Inflammatory macrophage treated with lipopolysaccharide for 1 hour (primary cell): Measurements from ENCODE around the gene PPP1R18.
"Not testable (repeated sequence)": the region's sequence is repeated elsewhere in the genome, so short reads cannot be mapped to it uniquely, and the experiment has no call there.

Experiments
- DNase-seq, 2 donors: peaks; one replicate each; pipeline ENCODE4 v3.0.0-alpha.2; 2020 to 2022

The PPP1R18 gene

DNA sequence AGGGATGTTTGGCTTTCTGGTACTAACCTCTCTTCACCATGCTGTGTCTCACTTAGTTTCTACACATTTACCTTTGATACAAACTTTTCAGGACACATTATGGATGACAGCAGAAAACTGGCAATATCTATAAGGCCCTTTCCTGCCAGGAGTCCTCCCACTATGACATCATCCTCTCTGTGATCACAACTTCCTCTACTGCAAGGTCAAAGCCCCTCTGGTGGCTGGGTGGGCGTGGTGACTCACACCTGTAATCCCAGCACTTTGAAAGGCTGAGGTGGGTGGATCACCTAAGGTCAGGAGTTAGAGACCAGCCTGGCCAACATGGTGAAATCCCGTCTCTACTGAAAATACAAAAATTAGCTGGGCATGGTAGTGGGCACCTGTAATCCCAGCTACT lies 20.1 kb downstream of the PPP1R18 start:
- peak; percentile 33 to 68 for DNase-seq

DNA sequence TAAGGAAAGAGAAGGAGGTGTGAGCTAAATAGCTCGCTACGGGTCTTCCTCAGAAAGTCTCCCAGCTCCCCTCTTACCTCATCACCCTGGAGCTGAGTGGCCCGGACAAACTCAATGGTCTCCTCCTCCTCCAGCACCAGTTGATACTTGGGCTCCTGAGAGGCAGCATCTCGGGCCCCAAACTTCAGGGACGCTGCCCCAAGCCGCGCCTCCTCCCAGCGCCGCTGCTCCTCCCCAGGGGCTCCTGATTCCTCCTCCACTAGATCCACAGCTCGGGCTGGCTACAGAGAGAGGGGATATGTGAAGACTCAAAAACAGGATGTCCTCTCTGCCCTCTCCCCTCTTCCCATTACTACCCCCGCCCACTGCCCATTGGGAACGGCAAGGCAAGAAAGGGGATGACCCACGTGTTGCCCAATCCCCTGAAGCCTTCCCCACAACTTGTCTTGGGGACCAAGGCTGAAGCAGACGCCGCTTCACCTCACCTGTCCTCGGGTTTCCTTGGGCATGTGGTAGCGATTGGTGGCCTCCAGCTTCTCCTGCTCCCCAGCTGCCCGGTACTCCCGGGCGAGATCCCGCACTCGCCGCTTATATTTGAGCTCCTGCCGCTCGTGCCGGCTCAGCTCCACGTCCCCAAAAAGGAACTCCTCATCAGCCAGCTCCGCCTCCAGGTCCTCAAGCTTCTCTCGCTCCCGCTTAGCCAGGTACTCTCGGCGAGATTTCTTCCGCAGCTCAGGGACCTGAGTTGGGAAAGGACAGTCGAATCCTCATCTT lies 21.3 kb downstream of the PPP1R18 start:
- no peak for DNase-seq

DNA sequence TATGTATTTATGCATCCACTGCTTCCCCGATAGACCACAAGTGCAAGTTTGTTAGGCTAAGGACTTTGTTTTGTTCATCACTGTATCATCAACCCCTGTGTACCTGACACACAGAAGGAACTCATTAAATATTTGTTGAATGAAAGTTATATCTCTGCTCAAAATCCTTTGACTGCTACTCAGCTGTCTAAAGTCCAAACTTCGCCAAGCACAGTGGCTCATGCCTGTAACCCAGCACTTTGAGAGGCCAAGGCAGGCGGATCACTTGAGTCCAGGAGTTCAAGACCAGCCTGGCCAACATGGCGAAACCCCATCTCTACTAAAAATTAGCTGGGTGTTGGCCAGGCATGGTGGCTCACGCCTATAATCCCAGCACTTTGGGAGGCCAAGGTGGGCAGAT lies 28.5 kb downstream of the PPP1R18 start:
- DNase-seq = not testable (repeated sequence)

DNA sequence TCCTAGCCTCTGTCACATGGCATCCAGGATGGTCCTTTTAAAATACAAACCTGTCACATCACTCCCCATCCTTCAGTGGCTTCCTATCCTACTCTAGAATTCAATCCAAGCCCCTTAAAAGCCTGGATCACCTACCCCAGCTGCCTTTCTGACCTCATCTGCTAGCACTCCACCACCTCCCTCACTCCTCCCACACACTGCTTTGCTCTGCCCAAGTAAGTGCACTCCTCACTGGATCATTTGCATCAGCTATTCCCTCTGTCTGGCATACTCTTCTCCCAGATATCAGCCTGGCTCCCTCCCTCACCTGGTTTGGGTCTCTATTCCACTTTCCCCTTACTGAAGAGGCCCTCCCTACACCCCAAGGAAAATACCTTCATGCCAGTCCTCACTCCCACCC lies 29.0 kb downstream of the PPP1R18 start:
- no peak for DNase-seq

DNA sequence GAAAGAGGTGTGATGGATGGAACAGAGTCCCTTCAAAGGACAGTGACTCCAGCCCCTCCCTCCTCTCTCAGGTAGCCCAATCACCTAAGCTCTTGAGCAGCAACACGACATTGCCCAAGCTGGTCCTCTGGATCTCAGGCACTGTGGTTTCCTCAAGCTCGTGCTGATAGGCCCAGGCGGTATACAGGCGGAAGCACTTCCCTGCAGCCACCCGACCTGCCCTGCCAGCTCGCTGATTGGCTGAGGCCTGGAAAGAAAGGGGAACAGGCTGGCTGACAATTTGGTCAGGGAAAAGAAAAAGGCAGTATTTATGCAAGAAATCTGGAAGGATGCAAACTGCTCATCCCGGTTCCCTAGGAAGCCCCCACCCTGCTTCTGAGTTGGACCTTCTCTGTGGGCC lies 29.9 kb downstream of the PPP1R18 start:
- DNase-seq = peak; percentile 65 to 69

DNA sequence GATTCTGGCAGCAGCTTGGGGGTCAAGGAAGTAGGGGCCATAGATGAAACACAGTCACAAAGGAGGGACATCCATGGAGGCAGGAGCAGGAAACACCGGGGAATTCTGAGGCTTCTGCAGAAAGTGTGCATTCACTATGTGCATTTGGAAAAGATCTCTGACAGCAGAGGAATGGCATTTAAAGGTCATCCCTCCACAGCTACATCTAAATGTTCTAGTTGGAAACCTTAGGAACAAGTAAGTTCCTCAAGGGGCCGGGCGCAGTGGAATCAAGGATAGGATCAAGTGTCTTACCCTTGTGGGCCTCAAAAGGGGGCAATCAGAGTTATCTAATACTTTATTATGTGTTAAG lies 30.7 kb downstream of the PPP1R18 start:
- DNase-seq = no peak

DNA sequence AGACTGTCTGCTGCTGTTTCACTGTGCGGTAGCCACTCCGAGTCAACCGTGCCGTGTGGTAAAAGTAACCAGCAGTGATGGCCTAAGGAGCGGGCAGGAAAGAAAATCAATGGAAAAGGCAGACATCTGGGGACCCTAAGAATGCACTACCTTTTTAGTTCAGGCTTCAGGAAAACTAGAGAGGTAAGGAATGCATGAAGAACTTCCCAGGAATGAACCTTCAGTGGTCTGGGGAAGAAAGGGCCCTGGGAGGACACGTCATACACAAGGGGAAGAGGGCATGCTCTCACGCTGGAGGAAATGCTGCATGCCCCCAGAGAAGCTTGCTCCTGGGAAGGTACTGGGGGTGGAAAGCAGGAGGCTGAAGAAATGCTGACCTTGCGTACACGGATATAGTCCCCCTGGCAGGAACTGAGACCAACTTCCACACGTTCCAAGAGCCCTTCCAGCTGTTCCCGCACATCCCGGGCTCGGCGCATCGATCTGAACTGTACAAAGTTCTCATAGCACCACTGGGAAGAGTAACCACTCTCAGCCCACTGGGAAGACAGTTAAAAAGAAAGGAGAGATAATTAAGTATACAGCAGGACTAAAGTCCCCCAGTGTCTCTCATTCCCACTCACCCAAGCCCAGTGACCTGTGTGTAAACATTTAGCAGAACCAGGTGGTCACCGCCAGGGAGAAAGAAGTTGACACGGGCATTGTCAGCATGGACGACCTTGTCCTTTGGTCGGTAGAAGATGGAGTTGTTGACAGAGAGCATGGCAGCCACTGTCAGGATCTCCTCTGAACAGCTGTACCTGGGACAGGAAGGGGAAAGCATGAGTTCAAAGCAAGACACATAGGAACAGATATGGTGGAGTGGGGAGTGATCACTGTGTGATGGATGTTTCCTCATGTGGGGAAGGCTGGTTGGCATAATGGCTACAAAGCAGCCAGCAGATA lies 31.4 kb downstream of the PPP1R18 start:
- no peak for DNase-seq

DNA sequence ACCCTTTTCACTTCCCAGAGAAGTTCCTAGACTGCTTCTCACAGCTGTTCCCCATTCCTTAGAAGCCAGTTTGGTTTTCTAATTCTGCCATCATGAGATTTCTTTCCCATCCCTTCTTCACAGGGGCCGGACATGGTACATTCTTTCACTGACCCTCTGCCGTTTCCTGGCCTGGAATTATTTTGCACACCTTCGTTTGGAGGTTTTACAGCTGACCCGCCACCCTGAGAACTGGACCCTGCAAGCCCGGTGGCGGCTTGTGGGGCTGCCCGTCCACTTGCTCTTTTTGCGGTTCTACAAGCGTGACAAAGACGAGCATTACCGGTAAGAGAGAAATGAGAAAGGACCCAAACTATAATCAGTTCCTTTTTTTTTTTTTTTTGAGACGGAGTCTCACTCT lies 35.3 kb downstream of the PPP1R18 start:
- DNase-seq = no peak

DNA sequence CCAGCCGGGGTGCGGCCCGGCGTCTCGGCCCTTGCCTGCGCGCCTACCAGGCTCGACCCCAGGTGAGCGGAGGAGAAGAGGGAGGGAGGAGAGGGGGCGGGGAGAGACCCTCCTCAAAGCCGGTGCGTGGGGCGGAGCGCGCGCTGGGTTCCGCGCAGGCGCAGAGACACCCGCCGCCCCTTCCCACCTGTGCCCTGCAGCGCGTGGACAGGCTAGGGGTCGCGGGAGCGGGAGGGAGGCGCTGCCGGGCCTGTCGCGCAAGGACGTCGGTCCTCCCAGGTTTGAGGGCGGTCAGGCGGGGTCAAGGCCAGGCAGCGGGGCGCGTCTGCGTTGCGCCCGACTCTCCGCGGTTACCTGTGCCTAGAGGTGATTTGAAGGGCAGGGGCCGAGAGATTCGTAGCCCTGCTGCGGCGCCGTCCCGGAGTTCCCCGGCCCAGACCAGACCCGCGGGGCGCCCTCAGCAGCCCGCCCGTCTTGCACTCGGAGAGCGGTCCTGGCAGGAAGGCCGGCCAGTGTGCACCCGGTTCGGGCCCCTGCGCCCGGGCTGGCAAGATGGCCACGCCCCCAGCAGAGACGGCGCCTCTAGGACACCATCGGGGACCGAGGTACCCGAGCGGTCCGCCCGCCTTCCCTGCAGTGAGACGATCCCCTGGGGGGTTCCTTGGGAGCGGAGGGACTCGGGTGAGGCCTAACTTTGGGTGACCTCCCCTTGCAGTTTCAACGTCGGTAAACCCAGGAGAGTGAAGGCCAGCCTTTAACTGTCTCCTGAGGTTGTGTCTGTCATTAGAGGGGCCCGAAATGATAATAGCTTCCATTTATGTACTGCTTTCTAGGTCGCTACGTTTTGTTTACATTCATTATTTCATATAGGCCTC lies 39.0 kb downstream of the PPP1R18 start:
- peak; percentile 62 to 66 for DNase-seq

DNA sequence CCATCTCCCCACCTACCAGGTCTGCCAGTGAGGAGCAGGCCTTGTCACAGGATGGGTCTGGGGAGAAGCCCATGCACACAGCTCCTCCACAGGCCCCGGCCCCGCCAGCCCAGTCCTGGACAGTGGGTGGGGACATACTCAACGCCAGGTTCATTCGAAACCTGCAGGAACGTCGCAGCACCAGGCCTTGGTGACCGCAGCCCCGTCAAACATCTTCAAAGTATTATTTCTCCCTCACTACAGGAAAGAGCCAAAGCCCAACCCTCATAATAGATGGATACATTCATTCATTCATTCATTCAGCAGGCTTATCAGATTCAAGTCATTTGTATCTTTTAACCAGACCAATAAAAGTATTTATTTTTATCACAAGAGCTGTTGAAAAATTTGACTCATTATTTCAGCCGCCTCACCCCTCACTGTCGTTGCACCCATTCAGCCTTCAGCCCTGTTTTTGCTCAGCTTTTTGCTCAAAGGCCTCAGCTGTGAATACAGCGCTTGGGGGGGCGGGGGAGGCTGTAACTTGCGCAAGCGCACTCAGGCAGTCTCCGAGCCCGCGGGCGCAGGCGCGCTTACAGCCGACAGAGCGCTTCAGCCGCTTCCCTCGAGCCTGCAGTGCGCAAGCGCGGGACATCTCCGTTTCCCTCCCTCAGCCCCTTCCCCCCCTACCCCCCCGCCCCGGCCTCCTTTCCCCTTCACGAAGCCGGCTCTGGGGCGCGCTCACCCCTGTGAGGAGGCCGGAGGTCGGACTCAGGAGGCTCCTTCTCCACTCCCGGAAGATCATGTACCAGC lies 39.8 kb downstream of the PPP1R18 start, which contains the start of gene C6orf136:
Gene C6orf136, plus strand, starts transcription at position 684 of the 792 bp plus-strand sequence. Its CDS starts 99 bp downstream, at position 783.
- peak; percentile 86 to 92 for DNase-seq

DNA sequence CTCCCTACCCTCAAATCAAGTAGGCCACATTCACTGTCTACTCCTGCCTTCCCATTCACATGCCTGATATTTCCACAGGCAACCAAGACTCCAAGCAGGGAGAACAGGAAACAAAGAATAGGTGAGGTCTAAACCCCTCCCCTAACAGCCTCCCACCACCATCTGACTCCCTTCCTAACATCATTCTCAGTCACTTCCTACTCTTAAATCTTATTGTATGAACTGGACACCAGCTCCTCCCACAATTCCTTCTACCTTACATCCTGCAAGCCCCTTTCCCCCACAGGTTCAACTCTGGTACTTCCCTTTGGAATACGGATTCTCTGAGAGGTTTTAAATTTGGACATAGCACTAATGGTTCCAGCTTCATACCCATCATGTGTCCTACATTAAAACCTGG lies 40.5 kb downstream of the PPP1R18 start:
- DNase-seq = no peak

DNA sequence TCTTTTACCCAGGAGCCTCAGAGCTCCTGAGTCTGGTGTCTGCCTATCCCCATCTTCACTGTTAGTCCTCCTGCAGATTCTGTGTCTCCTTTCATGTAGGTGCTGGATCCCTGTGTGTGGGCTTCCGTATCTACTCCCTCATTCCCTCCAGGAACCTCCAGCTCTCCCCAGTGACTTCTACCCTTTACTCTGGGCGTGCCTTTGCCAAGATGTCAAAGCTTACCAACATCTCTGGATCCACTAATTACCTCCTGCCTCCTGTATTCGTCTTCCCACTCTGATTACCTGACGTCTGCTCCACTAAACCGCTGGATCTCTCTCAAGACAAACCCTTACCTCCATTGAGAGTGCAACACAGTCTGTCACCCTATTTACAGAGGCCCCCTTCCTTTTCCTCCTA lies 41.7 kb downstream of the PPP1R18 start:
- no peak for DNase-seq

DNA sequence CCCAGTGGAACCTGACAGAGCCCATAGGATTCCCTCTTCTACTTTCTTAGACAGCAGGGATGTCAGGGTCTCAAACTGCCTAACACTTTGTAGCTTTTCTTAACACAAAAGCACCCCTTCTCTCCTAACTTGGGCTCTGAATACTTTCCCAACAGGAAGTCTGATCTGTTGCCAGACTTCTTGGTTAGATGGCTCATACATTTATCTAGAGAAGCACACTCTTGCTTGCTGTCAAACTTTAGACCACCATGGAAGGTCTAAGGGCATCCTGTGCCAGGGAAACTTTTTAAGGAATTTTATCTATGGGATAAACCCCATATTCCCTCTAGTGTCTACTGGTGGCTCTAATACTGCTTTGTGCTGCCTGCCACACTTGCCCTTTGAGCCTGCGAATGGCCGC lies 42.8 kb downstream of the PPP1R18 start:
- DNase-seq = no peak

DNA sequence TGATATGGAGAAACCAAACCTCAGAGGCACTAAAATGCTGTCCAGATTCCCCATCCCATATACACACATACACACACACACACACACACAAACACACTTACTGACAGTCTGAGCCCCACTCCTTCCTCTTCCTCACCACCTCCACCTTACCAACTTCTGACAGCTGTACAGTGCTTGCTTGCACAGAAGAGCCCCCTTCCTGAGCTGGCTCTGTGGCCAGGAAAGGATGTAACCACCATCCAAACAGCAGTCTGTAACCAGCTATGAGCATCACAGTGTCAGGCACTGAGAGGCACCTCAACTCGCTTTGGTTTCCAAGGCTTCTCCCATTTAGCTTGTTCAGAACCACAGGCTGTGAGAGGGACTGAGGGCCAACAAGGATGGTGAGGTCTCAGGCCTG lies 45.4 kb downstream of the PPP1R18 start:
- DNase-seq = no peak

DNA sequence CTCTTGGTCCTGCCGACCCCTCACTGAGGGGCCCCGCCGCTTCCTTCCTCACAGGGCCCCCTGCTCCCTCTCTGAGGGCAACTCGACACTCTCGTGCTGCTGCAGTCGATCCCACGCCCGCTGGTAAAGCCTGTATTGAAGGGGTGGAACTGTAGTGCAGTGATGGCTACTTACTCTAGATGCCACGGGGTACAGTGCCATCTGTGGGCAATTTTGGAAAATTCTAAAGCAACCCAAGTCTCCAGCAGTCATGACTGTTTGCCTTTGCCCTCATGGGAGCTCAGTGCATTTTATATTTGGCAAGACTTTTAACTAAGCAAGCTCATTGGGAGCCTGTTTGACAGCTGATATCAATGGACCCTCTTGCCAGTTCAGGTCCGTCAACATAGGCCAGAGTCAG lies 46.0 kb downstream of the PPP1R18 start:
- DNase-seq = peak in 1 of 2 donors; percentile 15

DNA sequence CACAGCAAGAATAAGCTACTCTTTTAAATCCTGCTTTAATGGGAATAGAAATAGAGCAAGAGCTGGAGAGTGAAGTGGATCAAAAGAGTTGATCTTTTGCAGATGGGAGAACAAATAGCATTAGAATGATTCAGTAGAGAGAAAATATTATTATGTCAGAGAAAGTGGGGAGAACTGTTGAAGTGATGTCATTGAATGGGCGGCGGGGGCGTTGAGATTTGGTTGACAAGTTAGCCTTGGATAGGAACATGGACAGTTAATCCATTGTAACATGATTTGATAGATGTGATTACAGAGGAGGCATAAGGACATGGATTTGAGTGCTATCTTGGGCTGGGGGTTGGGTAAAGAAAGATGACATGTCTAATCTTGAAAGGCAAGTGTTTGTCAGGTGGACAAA lies 50.6 kb downstream of the PPP1R18 start:
- no peak for DNase-seq

DNA sequence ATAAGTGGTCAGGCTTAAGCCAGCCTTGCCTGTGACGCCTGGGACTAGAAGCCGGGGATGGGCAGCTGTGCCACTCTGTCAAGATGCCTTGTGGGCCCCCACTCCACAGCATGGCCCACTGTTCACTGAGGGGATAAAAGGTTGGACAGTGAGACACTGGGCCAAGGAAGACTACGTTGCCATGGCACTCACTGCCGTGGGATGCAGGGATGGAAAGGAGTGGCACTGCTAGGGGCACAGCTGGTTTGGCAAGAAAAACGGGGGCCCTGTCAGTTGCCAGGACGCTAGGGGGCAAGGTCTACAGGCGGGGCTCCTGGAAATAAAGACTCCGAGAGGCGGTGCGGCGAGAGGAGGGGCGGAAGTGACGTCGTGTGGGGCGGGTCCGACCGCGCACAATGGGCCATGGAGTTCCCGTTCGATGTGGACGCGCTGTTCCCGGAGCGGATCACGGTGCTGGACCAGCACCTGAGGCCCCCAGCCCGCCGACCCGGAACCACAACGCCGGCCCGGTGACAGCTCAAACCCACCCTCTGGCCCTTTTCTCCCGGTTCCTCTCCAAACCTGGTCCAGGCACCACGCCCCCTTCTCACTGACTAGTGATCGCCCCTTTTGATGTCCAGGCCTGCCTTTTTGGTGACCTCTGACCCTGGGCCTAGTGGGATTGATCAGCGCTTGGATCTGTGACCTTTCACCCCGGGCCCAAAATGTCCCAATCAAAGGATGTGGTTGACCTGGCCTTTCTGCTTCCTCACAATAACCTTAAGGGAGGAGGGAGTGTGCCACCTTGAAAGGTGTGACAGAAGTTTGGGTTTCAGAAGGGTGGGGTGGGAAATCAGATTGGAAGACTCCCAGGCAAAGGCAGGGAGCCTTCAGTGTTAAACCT lies 59.7 kb downstream of the PPP1R18 start, which contains the start of gene ATAT1:
Gene ATAT1, plus strand, starts transcription at position 391 of the 883 bp plus-strand sequence.
- DNase-seq = peak; percentile 76 to 89
